H1 (cell line): ENCODE results near the gene KLRD1. TPM values are rescaled to one million over a fixed set of nuclear protein-coding genes. Genes with fewer than 3 reads are reported as not detected.

Experiments
- PHF8 ChIP-seq: fragments of 200-600 bp; sonication (generic); conservative IDR thresholded peaks from 2 replicates; pipeline ENCODE4 v1.7.1; 2012; ENCODE audit warnings: low read depth, mild to moderate bottlenecking, inconsistent platforms, low read length, moderate library complexity
- RFX5 ChIP-seq: IDR thresholded peaks from 2 replicates; pipeline ENCODE4 v1.6.1; 2011; ENCODE audit warnings: low read depth, low read length, improper control_type of control experiment, borderline replicate concordance
- RNF2 ChIP-seq: fragments of 200-900, 300-1000 bp; sonication (generic); IDR thresholded peaks from 2 replicates; pipeline ENCODE4 v1.7.1; 2016; ENCODE audit warnings: borderline replicate concordance, low read depth, mild to moderate bottlenecking, antibody characterized with exemption, low read length; ENCODE audit not compliant: poor library complexity, severe bottlenecking; ENCODE audit errors: missing control alignments
- SIX5 ChIP-seq: IDR thresholded peaks from 2 replicates; pipeline ENCODE4 v1.6.1; 2011; ENCODE audit warnings: mild to moderate bottlenecking, low read depth, low read length
- polyA plus RNA-seq, 7 experiments: library from polyadenylated mRNA; depleted of rRNA in 3 of 7; stranded (reverse) in 5 of 7; unstranded in 2 of 7; fragments of >200 nt in 5 of 7; fragments of 200-250 nt in 2 of 7; gene quantifications; 1 replicate in 5 of 7; 2 replicates in 1 of 7; 4 replicates in 1 of 7; pipeline versions ENCODE4 v1.2.1 to v1.2.3, GENCODE V29; 2011 to 2013; ENCODE audit warnings: missing spikeins in 2 of 7, mixed read lengths in 2 of 7
- total RNA-seq: library from RNA; stranded (reverse); fragmentation: NEBNext Ultra II Directional; extraction: Animal tissue kit (Norgen Biotek cat#: 25700); gene quantifications from 2 replicates; pipeline ENCODE4 v1.2.1, GENCODE V29; 2021

The KLRD1 gene
- total and polyA plus RNA-seq, 2 of the 8 experiments (the other 6 are each of a cell fraction or from before 2014, with no cell fraction given): under 0.01 to 0.06 TPM

- TF ChIP-seq RFX5: no peak
- no peak for TF ChIP-seq SIX5
- no peak for TF ChIP-seq PHF8
- no peak for TF ChIP-seq RNF2
Measured at GRCh38 chr12:10358131-10358530, 50.5 kb downstream of the KLRD1 start (continued).
